HG03039 (cell line): ENCODE data around the gene TBC1D22A.

ENCODE experiments used
- ATAC-seq: cut with Tn5 transposase; IDR thresholded peaks from one replicate; pipeline ENCODE4 v1.9.1; 2021; ENCODE audit warnings: mild to moderate bottlenecking, moderate library complexity; ENCODE audit not compliant: unreplicated experiment

TBC1D22A gene

GRCh38 chr22:47190957-47191670 lies 428.7 kb downstream of the TBC1D22A start:
- ATAC-seq = no peak

DNA sequence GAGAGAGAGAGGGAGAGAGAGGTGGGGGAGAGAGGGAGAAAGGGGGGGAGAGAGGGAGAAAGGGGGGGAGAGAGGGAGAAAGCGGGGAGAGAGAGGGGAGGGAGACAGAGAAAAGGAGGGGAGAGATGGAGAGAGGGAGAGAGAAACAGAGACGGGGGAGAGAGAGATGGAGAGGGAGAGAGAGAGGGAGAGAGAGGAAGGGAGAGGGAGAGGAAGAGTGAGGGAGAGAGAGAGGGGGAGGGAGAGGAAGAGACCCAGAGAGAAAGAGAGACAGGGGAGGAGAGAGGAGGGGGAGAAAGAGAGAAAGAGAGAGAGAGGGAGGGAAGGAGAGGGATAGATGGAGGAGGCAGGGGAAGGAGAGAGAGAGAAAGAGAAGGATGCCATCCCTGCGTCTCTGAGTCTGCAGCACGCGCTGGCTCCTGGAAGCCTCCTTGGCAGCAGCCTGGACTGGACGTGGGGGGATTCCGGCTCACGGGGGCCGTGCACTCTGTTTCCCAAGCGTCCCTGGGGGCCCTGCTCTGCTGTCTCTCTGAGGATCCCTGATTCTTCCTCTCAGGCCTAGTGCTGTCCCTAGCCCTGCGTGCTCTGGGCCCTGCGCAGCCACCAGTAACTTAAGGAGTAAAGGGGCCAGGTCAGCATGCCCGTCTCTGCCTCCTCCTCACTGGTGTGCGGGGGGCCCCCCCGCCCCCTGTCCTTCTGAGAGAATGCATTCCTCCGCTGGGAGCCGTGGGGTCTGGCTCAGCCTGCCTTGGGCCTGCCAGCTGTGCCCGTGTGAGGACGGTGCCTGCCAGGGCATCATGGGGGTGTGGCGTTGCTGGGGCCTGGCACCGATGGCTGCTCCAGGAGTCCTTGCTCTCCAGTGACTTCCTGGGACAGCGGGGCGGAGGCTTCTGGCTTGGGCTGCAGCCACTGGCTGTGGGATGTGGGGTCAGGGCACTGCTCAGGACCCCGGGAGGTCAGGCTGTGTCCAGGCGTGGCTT lies 429.5 kb downstream of the TBC1D22A start:
- no peak for ATAC-seq

GRCh38 chr22:47192651-47193437 lies 430.4 kb downstream of the TBC1D22A start:
- no peak for ATAC-seq

DNA sequence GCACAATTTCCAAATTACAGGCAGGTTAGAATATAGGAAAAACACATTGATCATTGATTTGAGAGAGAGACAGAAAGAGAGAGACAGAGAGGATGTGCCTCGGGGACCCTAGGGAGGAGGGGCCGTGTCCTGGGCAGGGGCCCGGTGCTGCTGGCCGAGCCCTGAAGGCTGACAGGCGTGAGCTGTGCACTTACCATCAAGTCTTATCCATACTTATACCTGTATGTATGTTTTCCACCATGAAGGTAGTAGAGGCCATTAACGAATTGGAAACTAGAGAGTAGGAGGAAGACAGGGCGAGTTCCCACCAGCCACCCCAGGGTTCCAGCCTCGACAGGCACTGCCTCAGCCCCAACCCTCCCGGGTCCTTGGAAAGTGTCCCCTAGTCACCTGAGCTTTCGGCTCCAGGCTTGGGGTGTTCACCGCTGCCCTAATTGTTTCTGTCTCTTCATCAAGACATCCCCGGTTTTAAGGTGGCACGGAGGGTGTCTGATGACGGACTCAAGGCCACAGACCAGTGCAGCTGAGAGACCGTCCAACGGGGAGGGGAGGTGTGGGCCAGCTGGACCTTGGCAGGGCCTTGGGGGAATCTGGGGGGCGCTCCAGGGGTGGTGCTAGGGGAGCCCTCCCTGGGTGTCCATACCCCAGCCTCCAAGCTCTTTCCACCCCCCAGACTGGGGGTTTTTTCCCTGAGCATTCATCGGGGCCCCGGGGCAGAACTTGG lies 431.3 kb downstream of the TBC1D22A start:
- ATAC-seq = no peak

GRCh38 chr22:47194476-47195155 lies 432.2 kb downstream of the TBC1D22A start:
- no peak for ATAC-seq

DNA sequence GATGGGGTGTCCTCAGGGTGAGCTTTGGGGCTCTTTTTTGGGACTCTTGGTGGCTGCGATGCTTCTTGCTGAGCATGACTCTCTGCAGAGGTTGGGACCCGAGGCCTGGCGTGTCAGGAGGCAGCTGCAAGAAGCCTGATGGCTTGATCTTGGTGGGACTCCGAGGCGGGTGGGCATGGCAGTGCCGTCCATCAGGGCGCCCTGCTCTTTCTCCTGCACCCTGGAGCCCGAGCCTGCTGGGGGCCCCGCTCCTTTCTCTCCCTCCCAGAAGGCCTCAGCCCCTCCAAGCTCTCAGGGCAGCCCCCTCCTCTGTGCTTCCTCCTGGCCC lies 432.7 kb downstream of the TBC1D22A start:
- no peak for ATAC-seq

DNA sequence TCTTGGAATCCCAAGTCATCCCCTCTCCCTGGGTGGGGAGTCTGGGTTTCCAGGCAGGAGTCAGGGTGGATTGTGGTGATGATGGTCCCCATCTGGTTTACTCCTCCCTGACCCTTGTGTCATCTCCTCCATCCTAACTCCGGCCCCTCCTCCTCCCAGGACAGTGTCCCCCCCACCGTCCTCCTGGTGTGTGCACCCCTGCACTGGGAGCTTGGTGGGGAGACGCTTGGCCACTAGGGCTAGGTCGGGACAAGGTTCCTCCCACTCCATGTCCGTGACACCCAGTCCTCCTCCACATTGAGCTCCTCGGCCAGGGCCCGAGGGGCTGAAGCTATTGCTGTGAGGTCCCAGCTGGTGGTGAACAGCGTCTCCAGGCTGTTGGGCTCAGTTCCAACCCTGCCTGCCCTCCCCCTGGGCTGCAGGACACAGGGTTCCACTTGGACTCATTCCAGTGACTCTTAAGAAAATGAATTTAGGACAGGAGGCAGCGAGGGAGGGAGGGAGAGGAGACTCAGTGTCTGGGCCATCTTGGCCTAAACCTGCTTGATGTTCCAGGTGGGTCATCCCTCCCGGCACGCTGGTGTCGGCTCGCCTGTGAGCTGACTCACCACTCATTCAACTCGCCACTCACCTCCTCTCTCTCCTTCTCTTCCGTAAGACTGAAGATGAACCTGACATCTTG lies 433.2 kb downstream of the TBC1D22A start:
- ATAC-seq = no peak

- ATAC-seq = no peak
These were observed 433.9 kb downstream of the TBC1D22A start for GRCh38 chr22:47196166-47196849.

DNA sequence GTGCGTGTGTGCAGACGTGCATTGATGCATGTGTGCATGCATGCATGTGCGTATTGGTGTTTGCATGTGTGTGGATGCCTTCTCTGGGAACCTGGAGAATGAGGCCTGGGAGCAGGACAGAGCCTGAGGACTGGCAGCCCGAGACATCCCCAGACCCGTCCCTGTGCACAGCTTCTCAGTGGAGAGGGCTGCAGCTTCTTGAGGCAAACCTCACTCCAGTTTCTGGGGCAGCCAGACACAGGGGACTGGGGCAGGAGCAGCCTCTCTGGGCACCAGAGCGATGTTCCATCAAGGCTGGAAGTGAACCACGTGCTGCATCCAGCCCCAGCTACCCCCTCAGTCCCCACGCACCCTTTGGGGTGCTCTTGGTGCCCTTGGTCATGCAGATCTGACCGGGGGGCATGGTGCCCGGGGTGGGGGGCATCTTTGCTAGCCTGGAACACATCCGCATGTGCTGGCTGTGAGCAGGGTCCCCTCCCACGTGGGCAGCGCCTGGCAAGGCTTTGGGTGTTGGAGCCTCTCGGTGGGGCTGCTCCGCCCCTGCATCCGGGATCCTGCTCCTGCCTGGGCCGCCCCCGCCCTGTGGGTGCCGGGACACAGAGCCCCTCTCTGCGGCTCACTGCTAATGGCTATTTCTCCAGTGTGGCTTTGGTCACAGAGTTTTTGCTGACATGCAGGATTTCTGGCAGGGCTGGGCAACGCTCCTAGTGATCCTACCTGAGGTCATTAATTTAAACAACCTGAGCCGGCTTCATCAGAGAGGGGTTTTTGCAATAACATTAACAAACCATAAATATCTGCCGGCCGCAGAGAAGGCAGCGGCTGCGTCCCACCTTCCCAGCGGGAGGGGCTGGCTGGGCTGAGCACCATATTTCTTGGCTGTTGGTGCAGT lies 434.7 kb downstream of the TBC1D22A start:
- no peak for ATAC-seq

GRCh38 chr22:47197773-47198500 lies 435.5 kb downstream of the TBC1D22A start:
- ATAC-seq = no peak

DNA sequence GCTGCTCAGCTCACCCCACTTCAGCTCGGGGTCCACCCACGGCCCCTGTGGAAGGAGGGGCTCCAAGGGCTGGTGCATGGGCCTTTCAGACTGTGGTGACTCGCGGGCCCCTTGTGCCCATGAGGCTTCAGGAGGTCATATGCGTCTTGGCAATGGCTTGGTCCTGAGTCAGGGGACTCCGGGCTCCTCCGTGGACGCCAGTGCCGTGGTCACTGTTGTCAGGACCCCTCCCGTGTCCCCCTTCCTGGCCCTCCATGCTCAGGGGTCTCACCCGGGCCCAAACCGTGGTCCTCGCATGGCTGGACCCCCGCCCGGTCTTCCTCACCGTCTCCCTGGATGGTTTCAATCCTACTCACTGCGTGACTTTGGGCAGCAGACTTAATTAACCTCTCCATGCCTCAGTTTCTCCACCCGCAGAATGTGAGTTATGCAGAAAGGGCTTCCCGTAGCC lies 436.4 kb downstream of the TBC1D22A start:
- no peak for ATAC-seq

- ATAC-seq = no peak
These were observed 437.0 kb downstream of the TBC1D22A start for GRCh38 chr22:47199261-47199978.

DNA sequence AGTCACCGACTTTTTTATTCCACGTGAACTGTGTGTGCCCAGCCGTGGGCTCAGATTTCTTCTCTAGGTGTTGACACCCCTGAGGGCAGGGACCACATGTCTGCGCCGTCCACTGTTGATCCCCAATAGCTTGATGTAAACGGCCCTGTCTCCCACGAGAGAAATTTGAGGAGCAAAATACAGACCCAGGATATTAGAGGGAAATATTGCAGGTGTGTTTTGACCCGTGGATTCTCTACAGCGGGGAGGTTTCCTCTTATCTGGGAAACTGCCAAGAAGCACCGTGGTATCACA lies 437.5 kb downstream of the TBC1D22A start:
- no peak for ATAC-seq

GRCh38 chr22:47200273-47201051 lies 438.0 kb downstream of the TBC1D22A start:
- no peak for ATAC-seq

- no peak for ATAC-seq
These were observed 438.9 kb downstream of the TBC1D22A start for GRCh38 chr22:47201186-47201995.
